Activated gamma-delta T cell treated with Interleukin-2 at 50 U/mL for 16 hours (primary cell): ENCODE measurements around the gene STX16.
"Not testable (repeated sequence)": the region's sequence is repeated elsewhere in the genome, so short reads cannot be mapped to it uniquely, and the experiment has no call there.

Source experiments
- DNase-seq: peaks from one replicate; pipeline ENCODE4 v3.0.0-alpha.2; 2020

STX16 gene

DNA sequence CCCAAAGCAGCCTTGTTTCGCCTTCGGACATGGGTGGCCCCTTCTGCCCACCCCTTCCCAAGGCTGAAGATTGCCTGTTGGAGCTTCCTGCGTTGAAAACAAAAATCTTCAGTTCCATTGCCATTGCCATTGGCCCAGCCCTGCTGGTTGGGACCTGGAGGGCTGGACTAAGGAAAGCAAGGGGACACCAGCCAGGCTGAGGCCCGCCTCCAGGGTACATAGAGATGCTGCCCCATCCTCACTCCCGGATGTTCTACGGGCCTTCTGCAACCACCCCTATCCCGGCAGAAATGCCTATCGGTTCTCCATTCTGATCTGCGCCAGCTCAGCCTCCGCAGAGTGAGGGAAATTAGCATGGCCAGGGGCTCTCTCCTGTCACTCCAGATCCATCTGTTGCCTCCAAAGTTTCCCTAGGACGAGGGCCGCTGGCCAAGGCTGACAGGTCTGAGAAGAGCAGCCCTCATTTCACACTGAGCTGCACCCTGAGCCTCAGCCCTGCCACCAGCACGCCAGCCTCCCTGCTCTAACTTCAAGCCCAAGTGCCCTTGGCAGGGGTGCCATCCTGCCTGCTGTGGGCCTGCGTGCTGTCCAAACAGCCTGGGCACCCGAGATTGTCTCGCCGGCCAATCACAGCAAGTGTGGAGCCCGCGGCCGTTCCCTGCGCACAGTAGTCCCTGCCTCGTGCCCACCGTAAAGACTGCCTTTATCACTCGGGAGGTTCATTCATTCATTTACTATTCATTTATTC, 13.4 kb upstream of the STX16 start:
- no peak for DNase-seq

DNA sequence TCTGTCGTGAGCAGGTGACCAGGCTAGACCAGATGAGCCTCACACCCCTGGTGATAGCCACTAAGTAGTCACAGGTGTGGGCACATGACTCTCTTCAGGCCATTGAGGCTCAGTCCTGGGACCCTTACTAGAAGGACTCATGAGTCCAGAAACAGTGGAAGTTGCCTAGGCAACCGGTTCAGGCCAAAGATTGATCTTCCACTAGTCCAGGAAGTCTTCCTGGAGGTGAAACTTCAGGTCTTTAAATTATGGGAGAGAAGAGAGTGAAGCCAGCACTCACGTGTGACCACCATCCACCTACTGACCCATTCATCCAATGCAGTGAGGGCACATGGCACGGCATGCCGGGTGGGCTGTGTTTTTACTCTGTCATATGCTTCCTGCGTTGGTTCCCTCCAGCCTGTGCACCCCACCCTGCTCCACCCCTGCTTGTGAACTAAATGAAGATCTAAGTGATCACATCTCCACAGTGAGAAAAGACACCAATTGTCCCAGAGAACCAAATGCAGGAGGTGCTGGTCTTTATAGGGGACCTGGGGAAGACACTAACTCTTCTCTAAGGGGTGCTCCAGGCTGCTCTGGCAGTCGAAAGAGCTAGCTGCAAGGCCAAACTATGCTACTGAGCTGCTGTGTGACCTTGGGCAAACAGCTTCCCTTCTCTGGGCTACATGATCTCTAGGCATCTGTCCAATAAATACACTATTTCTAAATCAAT, 12.5 kb upstream of the STX16 start:
- DNase-seq = no peak

DNA sequence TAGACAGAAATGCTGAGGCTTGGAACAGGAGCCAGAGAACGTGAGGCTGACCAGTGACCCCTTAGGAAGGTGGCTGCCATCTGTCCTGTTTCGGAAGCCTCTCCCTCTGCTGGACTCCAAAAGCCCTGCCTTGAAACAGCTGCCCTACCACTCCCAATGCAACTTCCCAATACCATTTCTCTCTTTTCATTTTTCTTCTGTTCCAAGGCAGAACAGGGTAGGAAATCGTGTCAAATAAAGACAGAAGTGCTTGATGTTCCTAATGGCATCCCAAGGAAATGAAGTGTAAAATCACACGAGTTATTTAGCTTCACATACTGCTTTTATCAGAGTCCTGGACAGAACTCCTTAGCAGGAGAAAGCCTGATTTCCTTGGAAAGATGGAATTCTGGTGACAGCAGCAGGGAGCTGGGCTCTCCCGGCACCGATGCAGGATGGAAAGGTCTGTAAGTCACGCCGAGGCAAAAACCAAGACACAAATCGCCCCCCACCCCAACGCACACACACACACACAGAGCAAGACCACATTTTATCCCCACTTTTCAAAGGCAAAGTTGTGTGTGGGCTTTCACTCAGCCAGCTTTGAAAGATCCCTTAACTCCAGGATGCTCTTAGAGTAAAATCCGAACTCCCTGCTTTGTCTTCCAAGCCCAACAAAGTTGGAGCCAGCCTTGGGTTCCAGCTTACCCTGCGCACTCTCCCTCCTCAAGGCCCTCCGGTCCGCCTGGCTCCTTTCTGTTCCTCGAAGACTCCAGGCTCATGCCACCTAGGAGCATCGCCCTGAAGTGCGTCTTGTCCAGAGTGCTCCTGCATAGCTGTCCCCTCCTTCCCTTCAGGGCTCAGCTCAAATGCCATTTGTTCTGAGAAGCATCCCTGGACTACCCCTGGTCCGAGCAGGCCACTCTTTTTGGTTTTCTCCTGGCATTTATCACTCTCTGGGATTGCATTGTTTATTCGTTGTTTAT, 11.6 kb upstream of the STX16 start:
- DNase-seq = no peak

DNA sequence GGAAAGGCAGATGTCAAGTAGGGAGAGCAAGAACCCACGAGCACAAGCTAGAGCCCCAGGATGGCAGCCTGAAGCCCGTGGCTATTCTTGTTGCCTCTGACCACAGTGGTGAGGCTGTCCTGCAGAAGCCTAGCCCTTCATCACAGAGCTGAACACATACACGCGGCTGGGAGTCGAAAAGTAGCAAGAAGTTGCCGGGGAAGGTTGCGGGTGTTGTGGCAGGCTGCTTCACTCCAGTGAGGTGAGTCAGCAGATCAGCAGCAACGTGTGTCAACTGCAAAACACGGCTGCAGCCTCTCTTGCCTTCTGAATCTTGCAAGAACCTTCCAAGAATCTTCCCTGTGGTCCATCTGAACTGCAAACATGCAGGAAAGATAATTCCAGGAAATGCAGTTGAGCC, 10.6 kb upstream of the STX16 start:
- no peak for DNase-seq

GRCh38 chr20:58642441-58642840, 8.6 kb upstream of the STX16 start:
- DNase-seq = no peak

GRCh38 chr20:58642896-58643295, 8.2 kb upstream of the STX16 start:
- not testable (repeated sequence) for DNase-seq

DNA sequence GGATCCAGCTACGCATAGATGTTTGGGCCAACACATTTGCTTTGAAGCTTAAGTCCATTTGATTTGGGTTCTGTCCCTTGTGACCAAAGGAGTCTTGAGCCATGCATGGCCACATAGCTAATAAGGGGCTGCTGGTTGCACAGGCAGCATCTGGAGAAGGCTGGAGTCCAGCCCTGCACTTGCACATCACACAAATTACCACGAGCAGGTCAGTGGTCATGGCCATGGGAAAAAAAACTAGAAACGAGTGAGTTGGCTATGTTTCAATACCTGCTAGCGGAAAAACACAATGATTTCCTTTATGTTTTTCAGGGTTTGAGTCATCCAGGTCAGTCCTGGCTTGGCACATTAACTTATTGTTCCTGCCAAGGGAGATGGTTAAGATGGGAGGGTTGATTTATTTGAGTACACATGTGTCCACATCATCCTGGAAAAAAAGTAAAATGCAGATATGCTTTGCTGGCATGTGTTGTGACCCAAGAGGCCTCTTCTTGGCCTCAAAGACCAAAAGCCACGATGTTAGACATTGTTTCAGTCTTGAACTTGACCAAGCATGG, 5.6 kb upstream of the STX16 start:
- no peak for DNase-seq

GRCh38 chr20:58646257-58646656, 4.8 kb upstream of the STX16 start:
- no peak for DNase-seq

GRCh38 chr20:58646703-58647102, 4.4 kb upstream of the STX16 start:
- no peak for DNase-seq

DNA sequence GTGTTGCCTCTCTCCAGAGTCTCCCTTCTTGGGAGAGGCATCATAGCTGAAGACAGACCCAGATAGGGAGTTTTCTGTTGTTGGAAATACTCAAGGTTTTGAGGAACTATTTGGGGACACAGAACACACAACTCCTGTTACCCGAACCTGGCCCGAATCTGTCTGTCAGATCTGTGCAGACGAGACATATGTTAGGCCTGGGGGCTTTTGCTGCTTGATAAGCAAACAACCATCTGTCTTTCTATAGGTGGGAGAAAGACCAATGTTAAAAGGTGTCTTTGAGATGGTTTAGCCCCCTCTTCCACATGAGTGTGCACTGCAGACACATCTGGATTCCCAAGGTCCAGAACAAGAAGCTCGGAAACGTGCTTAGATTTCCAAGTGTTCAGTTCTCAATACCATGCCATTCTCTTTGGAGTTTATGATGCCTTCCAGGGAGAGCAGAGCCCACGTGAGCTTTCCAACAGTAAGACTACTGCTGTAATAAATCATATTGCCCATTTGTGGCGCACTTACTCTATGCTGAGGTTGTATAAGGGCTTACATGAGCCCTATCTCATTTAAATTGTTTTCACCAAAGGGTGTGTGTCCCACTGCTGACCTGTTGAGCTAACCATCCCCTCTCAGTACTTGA, 3.8 kb upstream of the STX16 start:
- DNase-seq = no peak

DNA sequence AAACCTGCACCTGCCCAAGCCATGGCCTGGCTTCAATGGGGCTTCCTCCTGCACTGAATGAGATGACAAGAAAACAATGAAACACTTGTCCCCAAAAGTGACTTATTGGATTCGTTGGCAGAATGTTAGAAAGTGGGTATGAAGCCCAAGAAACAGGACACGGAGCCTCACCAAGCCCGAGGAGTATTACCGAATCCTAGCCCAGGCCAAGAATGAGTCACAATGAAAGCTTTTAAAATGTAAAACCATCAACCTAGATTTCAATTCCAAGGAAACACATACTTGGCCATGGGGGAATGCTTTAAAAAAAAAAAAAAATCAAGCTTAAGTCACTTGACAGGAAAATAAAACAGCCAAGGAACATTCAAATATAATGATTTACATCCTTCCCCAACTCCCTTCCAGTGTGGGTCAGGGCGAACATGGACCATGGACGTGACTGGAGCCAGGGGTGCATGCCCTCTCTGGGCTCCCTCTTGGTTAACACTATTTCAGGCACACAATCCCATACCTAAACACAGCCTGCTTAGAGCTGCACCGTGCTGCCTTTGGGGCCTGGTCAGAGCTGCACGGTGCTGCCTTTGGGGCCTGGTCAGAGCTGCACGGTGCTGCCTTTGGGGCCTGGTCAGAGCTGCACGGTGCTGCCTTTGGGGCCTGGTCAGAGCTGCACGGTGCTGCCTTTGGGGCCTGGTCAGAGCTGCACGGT, 3.1 kb upstream of the STX16 start:
- no peak for DNase-seq

GRCh38 chr20:58648502-58648825, 2.6 kb upstream of the STX16 start:
- not testable (repeated sequence) for DNase-seq

DNA sequence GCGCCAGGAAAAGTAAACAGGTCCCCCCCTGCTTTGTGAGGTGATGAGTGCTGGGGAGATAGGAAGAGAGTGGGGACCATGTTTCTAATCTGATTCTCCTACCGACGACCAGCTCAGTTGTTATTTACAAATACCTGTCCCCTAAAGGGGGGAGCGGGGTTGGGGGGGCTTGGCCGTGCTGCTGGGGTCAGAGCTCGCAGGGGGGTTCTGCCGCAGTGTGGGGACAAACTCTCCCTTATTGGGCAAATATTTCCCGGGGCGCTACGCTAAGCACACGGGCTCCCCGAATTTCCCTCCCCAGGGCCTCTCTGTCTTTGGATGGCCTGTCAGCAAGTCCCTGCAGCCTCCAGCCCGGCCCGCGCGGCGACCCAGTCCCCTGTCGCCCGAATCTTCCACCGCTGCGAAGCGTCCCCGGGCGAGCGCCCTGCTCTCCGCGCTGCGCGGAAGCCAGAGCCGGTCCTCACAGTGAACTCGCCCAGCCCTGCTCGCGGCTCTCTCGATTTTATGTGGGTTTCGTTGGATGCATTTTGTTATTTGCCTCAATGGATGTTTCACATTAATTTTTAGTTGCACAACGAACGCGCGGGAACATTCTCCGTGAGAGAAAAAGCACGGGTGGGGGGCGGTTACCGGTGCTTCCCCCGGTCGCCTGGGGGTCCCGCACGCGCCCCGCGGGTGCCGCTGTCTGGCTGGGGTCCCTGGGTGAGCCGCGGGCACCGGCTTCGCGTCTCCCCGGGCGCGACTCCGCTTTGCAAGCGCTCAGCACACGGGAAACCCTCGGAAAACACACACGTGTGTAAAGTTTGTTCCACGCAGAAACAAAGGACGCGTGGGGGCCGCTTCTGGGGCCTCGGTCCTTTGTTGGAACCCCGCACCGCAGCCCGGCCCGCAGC, 1.5 kb upstream of the STX16 start:
- peak; percentile 32 for DNase-seq

GRCh38 chr20:58650181-58650775, 805 bp upstream of the STX16 start:
- DNase-seq = peak; percentile 21

DNA sequence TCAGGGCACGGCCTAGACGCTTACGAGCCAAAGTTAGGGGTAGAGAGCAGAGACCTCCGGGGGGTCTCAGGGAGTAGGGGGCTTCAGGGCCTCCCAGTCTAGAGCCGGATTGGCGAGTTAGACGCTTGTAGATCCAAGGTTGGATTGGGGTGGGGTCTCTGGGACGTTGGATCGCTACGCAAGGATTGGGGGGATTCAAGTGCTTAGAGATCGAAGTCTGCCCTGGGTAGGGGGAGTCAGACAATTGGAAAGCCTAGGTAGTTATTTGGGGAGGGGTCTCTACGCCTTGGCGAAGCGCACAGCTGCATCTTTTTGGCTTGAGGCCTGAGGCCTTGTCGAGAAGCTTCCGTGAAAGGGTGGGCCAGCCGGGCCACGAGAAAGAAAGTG, 469 bp downstream of the STX16 start:
- peak; percentile 10 for DNase-seq

DNA sequence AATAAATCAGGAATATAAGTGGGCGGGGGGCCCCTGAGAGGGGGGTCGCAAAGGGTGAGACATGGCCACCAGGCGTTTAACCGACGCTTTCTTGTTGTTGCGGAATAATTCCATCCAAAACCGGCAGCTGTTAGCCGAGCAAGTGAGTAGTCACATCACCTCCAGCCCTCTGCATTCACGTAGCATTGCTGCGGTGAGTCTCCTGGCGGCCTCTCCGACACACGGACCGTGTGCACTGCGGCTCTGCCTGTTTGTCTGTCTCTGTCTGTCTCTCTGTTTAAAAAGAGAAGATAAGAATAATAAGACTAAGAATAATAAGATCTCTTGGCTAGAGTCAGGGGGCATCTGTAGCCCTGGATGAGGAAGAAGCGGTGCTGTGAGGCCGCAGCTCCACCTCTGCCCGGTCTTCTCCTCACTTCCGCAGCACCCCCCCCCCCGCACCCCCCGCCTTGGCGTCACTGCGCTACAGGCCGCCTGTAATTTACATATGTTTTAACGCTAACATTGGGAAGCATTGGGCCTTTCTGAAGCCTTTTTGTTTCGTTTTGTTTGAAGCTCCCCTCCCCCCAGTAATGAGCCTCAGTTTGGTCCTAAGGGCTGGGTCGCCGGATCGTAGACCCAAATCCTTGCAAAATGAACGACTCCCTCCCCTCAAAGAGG, 993 bp downstream of the STX16 start:
- DNase-seq = peak; percentile 55

DNA sequence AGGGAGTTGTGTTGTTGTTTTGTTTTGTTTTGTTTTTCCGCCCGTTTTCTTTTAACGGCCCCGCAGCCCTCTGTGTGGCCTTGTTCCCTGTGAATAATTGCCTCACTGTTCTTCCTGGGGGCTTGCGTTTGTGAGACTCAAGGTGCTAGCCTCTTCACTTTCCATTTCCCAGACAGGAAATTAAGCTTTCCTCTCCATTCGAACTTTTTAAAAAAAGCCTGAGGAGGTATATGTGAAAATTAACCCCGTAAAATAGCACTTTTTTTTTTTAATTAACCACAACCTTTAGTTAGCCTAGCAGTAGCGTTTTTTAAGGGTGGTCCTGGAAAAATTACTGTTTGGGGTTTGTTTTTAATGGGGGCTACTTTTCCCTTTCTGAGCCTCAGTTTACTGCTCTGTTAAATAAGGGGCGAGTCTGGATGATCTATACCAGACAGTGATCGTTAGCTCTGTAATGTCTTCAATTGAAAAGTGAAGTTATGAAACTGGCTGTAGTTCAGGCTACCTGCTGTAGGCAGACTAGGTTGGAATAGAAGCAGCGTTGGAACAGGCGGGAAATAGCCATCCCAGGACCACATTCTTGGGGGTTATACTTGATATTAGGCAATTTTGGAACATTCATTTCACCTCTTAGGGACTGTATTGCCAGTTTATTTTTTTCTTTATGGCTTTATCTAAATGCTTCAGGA, 1.7 kb downstream of the STX16 start:
- DNase-seq = no peak

DNA sequence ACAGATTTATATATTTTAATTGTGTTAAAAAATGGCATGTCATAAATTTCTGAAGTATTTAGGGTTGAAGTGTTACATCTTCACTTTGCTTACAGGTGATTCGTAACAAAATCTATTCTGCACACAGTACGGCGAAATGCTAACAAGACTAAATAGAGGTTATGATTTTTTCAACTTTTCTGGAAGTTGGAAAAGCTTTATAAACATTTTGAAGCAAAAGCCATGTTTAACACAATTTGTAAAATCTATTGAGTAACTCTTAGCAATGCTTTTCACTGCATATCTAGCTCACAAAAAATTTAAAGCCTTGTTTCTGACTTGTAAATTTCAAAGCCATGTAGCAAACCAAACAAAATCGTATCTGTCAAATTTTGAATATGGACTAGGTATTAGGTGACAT, 3.3 kb downstream of the STX16 start:
- no peak for DNase-seq

- DNase-seq = no peak
Measured at GRCh38 chr20:58655328-58656107, 4.4 kb downstream of the STX16 start.
